ENCODE results near the gene ECHS1.
"Not testable (repeated sequence)": the region's sequence is repeated elsewhere in the genome, so short reads cannot be mapped to it uniquely, and the experiment has no call there.

ECHS1 gene

GRCh38 chr10:133324198-133324792 is 48.9 kb downstream of the ECHS1 start:
- DNase-seq (ENCODE audit: low spot score) = peak; percentile 51

- not testable (repeated sequence) for DNase-seq (ENCODE audit: low spot score)
Observed at GRCh38 chr10:133322064-133322709, 51.0 kb downstream of the ECHS1 start.

GRCh38 chr10:133320852-133321422 is 52.2 kb downstream of the ECHS1 start:
- not testable (repeated sequence) for DNase-seq (ENCODE audit: low spot score)

- DNase-seq (ENCODE audit: low spot score) = peak; percentile 46
Observed at GRCh38 chr10:133318494-133319127, 54.5 kb downstream of the ECHS1 start.

GRCh38 chr10:133316732-133317131 is 56.4 kb downstream of the ECHS1 start:
- DNase-seq (ENCODE audit: low spot score) = no peak

- no peak for DNase-seq (ENCODE audit: low spot score)
Observed at GRCh38 chr10:133316266-133316665, 56.9 kb downstream of the ECHS1 start.

GRCh38 chr10:133315847-133316246 is 57.3 kb downstream of the ECHS1 start:
- DNase-seq (ENCODE audit: low spot score) = no peak

- no peak for DNase-seq (ENCODE audit: low spot score)
Observed at GRCh38 chr10:133314911-133315310, 58.2 kb downstream of the ECHS1 start.

- DNase-seq (ENCODE audit: low spot score) = no peak
Observed at GRCh38 chr10:133313192-133313591, 60.0 kb downstream of the ECHS1 start.

- no peak for DNase-seq (ENCODE audit: low spot score)
Observed at GRCh38 chr10:133312769-133313145, 60.4 kb downstream of the ECHS1 start.
